Pancreas (tissue), 10 donors: Measurements from ENCODE around the gene SLC9C2. TPM values are rescaled to one million over a fixed set of nuclear protein-coding genes. Genes with fewer than 3 reads are reported as not detected.
"Not testable (repeated sequence)": the region's sequence is repeated elsewhere in the genome, so short reads cannot be mapped to it uniquely, and the experiment has no call there.

ENCODE experiments used
- ATAC-seq, 4 donors: fragments of 200-7000 bp; cut with Tn5 transposase; one replicate each; pipeline versions ENCODE4 v1.8.0 to v1.9.1; 2020; ENCODE audit warnings: mild to moderate bottlenecking in 4 of 4, moderate library complexity in 4 of 4
- DNase-seq, 6 donors: peaks; one replicate each; pipeline ENCODE4 v3.0.0-alpha.2; 2020
- FAIRE-seq: peaks from 2 replicates; lab custom pipeline; 2012; peaks lifted over from hg19 to GRCh38; lab: Jason Lieb, UNC
- H3K27ac ChIP-seq, 4 donors: fragments of 200-600 bp; sonication (generic); 1 replicate in 3 of 4; 2 replicates in 1 of 4; pipeline versions ENCODE4 v1.5.0 to v1.8.0; 2020
- H3K27me3 ChIP-seq, 4 donors: fragments of 200-600 bp; one replicate each; pipeline ENCODE4 v1.8.0; 2021
- H3K36me3 ChIP-seq, 3 donors: fragments of 200-600 bp; sonication (generic) in 1 of 3; one replicate each; pipeline versions ENCODE4 v1.5.0 to v1.8.0; 2020 to 2021
- H3K4me1 ChIP-seq, 3 donors: fragments of 200-600 bp; one replicate each; pipeline ENCODE4 v1.8.0; 2021
- H3K4me3 ChIP-seq, 4 donors: fragments of 200-600 bp; sonication (generic) in 2 of 4; one replicate each; pipeline versions ENCODE4 v1.5.0 to v1.8.0; 2020 to 2021
- H3K9me3 ChIP-seq, 4 donors: fragments of 200-600 bp; one replicate each; pipeline ENCODE4 v1.8.0; 2021
- CTCF ChIP-seq, 4 donors: fragments of 200-600 bp; sonication (generic) in 3 of 4; IDR thresholded peaks; one replicate each; pipeline versions ENCODE4 v1.5.0 to v1.8.0; 2021; ENCODE audit warnings: antibody characterized with exemption in 4 of 4
- WGBS, 2 donors: extraction: QIAGEN DNeasy Blood & Tissue Kit; methylation state at CpG; one replicate each; pipeline ENCODE4 v1.1.7; 2013; 5-methylcytosine and 5-hydroxymethylcytosine counted together
- intact Hi-C, 3 donors: fragments of 100-400 bp; cut with DNase I; formaldehyde crosslinking; loops; one replicate each; pipeline versions ENCODE4 v1.11.1 to v1.14.2; 2022
- polyA plus RNA-seq, 2 donors: library from polyadenylated mRNA; stranded (reverse); fragments of 200-250 nt; gene quantifications; one replicate each; pipeline ENCODE4 v1.2.3, GENCODE V29; 2013
- total RNA-seq, 6 donors: library from RNA; stranded (reverse); fragmentation: NEBNext Ultra II Directional in 4 of 6; extraction: Animal tissue kit (Norgen Biotek cat#: 25700) in 4 of 6; gene quantifications; one replicate each; pipeline versions ENCODE4 v1.2.1 to v1.2.4, GENCODE V29; 2021 to 2023
- donor health status: healthy with polysubstance abuse.
- donor health status: DM: no; HTN: no; CAD: no; lungs with moderate emphysema.
- donor health status: DM: no; HTN: no; CAD: no.
- donor health status: control.
- donor health status: control.
- donor health status: Bipolar disorder and iron deficiency.
- donor health status: DM: yes; HTN: yes; CAD: no.
- donor health status: DM: no; HTN: no; CAD: no.
- donor health status: DM: no; HTN: no; CAD: no.
- donor health status: DM: yes; HTN: yes; CAD: no.

Gene SLC9C2
- total and polyA plus RNA-seq, 8 donors: 0.06 to 0.28 (median 0.17) TPM; not detected in 3

- FAIRE-seq: no peak
- Histone ChIP-seq H3K36me3 (no peaks in the 10 kb centered on the region), H3K27ac (no peak overlapping the region), H3K9me3 (no peaks in the 10 kb centered on the region), H3K4me3 (no peak overlapping the region), H3K27me3 (no peaks in the 10 kb centered on the region), H3K4me1 (no peaks in the 10 kb centered on the region)
- ATAC-seq: no peak
- TF ChIP-seq CTCF (IDR thresholded peaks at IDR 0.05): no peak
- no peak for DNase-seq
- intact Hi-C loops: no loop called here
Measured at GRCh38 chr1:173627269-173627668, 24.4 kb upstream of the SLC9C2 start.

- 84 to 88% methylated on average over 4 of the region's 4 CpGs for WGBS, 2 donors
- intact Hi-C loops: no loop called here
- Histone ChIP-seq H3K27me3 (no peaks in the 10 kb centered on the region), H3K4me3 (no peak overlapping the region), H3K4me1 (no peaks in the 10 kb centered on the region), H3K27ac (no peak overlapping the region), H3K9me3 (no peaks in the 10 kb centered on the region), H3K36me3 (no peaks in the 10 kb centered on the region)
- DNase-seq (no peak), FAIRE-seq (no peak), ATAC-seq (no peak)
- no peak for TF ChIP-seq CTCF (IDR thresholded peaks at IDR 0.05)
Measured at GRCh38 chr1:173616859-173617258, 14.0 kb upstream of the SLC9C2 start.

- FAIRE-seq, H3K27ac ChIP-seq, H3K9me3 ChIP-seq, H3K27me3 ChIP-seq, H3K36me3 ChIP-seq, H3K4me3 ChIP-seq, H3K4me1 ChIP-seq, ATAC-seq, intact Hi-C loops: not testable (repeated sequence)
- WGBS, 2 donors: 93 to 95% methylated on average over 28 to 32 of the region's 32 CpGs
- DNase-seq: peak in 1 of 6 donors; percentile 44
Measured at GRCh38 chr1:173613086-173613485, 10.2 kb upstream of the SLC9C2 start.

- ATAC-seq: no peak
- H3K4me3 ChIP-seq: no peak overlapping the region
- no peak for FAIRE-seq
- H3K9me3 ChIP-seq: no peaks in the 10 kb centered on the region
- WGBS, 2 donors: 87 to 99% methylated on average over 4 of the region's 4 CpGs
- H3K27ac ChIP-seq: no peak overlapping the region
- intact Hi-C loops: no loop called here
- DNase-seq: no peak
- no peaks in the 10 kb centered on the region for H3K27me3 ChIP-seq
- TF ChIP-seq CTCF (IDR thresholded peaks at IDR 0.05): no peak
- no peaks in the 10 kb centered on the region for H3K4me1 ChIP-seq
- H3K36me3 ChIP-seq: no peaks in the 10 kb centered on the region
Measured at GRCh38 chr1:173608503-173609216, 5.8 kb upstream of the SLC9C2 start.

GRCh38 chr1:173601588-173601987 is 1.3 kb downstream of the SLC9C2 start:
- no peak for FAIRE-seq

More at GRCh38 chr1:173601588-173601987, 1.3 kb downstream of the SLC9C2 start:
- H3K27ac ChIP-seq: no peak overlapping the region
- H3K4me1 ChIP-seq: no peaks in the 10 kb centered on the region
- DNase-seq (no peak), ATAC-seq (no peak)
- WGBS, 2 donors: 92 to 93% methylated on average over 2 of the region's 2 CpGs
- H3K4me3 ChIP-seq: no peak overlapping the region
- no peak for TF ChIP-seq CTCF (IDR thresholded peaks at IDR 0.05)
- H3K9me3 ChIP-seq: no peaks in the 10 kb centered on the region
- intact Hi-C loops: no loop called here
- H3K27me3 ChIP-seq: no peaks in the 10 kb centered on the region
- H3K36me3 ChIP-seq: no peaks in the 10 kb centered on the region
